ENCODE results near the gene PIR. TPM values are rescaled to one million over a fixed set of nuclear protein-coding genes. Genes with fewer than 3 reads are reported as not detected.

PIR gene
- polyA plus RNA-seq, 1 donor from 2014 or later = 0.81 TPM

GRCh38 chrX:15496824-15497223, 3.7 kb upstream of the PIR start:
- Histone ChIP-seq H3F3A (ENCODE audit: insufficient read depth, low read length, poor library complexity, severe bottlenecking) (no peaks in the 10 kb centered on the region), H3K9me3 (ENCODE audit: low read length) (no peaks in the 10 kb centered on the region), H3K4me3 (ENCODE audit: low read length) (no peak overlapping the region), H3K27ac (ENCODE audit: low read length) (no peak overlapping the region), H3K9me2 (ENCODE audit: insufficient read depth, low read length) (no peaks in the 10 kb centered on the region), H3K79me2 (replicated peaks; ENCODE audit: insufficient read depth, low read length) (no peaks in the 10 kb centered on the region), H3K36me3 (ENCODE audit: insufficient read depth, low read length) (no peaks in the 10 kb centered on the region), H4K20me1 (ENCODE audit: insufficient read depth) (no peaks in the 10 kb centered on the region), H3K4me2 (ENCODE audit: low read length) (no peak overlapping the region), H2AFZ (ENCODE audit: low read depth, low read length) (no peak overlapping the region), H3K9ac (ENCODE audit: low read length) (no peak overlapping the region), H3K27me3 (ENCODE audit: insufficient read depth, low read depth, low read length) (no peaks in the 10 kb centered on the region)
- TF ChIP-seq MXI1 (conservative IDR thresholded peaks at IDR 0.05; ENCODE audit: poor library complexity, severe bottlenecking) (no peak), RAD21 (conservative IDR thresholded peaks at IDR 0.05) (no peak), SMC3 (conservative IDR thresholded peaks at IDR 0.05; ENCODE audit: poor library complexity) (no peak), POLR2AphosphoS5 (IDR thresholded peaks at IDR 0.05) (no peak), EP300 (conservative IDR thresholded peaks at IDR 0.05; ENCODE audit: poor library complexity, severe bottlenecking) (no peak), TAF1 (IDR thresholded peaks at IDR 0.05; ENCODE audit: low read depth) (no peak), CTCF (IDR thresholded peaks at IDR 0.05; ENCODE audit: poor library complexity, severe bottlenecking) (no peak), REST (IDR thresholded peaks at IDR 0.05; ENCODE audit: borderline replicate concordance) (no peak)

- no peaks in the 10 kb centered on the region for H3K9me2 ChIP-seq (ENCODE audit: insufficient read depth, low read length)
- TF ChIP-seq POLR2AphosphoS5 (IDR thresholded peaks at IDR 0.05) = no peak
- TF ChIP-seq CTCF (IDR thresholded peaks at IDR 0.05; ENCODE audit: poor library complexity, severe bottlenecking) = no peak
- TF ChIP-seq RAD21 (conservative IDR thresholded peaks at IDR 0.05) = no peak
- no peak for TF ChIP-seq EP300 (conservative IDR thresholded peaks at IDR 0.05; ENCODE audit: poor library complexity, severe bottlenecking)
- TF ChIP-seq MXI1 (conservative IDR thresholded peaks at IDR 0.05; ENCODE audit: poor library complexity, severe bottlenecking) = no peak
- no peak for TF ChIP-seq SMC3 (conservative IDR thresholded peaks at IDR 0.05; ENCODE audit: poor library complexity)
- TF ChIP-seq REST (IDR thresholded peaks at IDR 0.05; ENCODE audit: borderline replicate concordance) = no peak
- TF ChIP-seq TAF1 (IDR thresholded peaks at IDR 0.05; ENCODE audit: low read depth) = no peak
- no peak for TF ChIP-seq EZH2 (IDR thresholded peaks at IDR 0.05; ENCODE audit: borderline replicate concordance, insufficient read depth, low read length, poor library complexity, severe bottlenecking)
- H3K9me3 ChIP-seq (ENCODE audit: low read length) = no peaks in the 10 kb centered on the region
- no peak overlapping the region for H3K27ac ChIP-seq (ENCODE audit: low read length)
- H3K79me2 ChIP-seq (replicated peaks; ENCODE audit: insufficient read depth, low read length) = no peaks in the 10 kb centered on the region
- no peak overlapping the region for H3K4me3 ChIP-seq (ENCODE audit: low read length)
- H3K9ac ChIP-seq (ENCODE audit: low read length) = no peak overlapping the region
- no peaks in the 10 kb centered on the region for H3F3A ChIP-seq (ENCODE audit: insufficient read depth, low read length, poor library complexity, severe bottlenecking)
- H4K20me1 ChIP-seq (ENCODE audit: insufficient read depth) = no peaks in the 10 kb centered on the region
- no peak overlapping the region for H3K4me2 ChIP-seq (ENCODE audit: low read length)
- H3K36me3 ChIP-seq (ENCODE audit: insufficient read depth, low read length) = no peaks in the 10 kb centered on the region
- H2AFZ ChIP-seq (ENCODE audit: low read depth, low read length) = no peak overlapping the region
- no peaks in the 10 kb centered on the region for H3K27me3 ChIP-seq (ENCODE audit: insufficient read depth, low read depth, low read length)
Measured at GRCh38 chrX:15495801-15496200, 2.7 kb upstream of the PIR start.

Measured in neural cell (in vitro differentiated cells).